NCI-H2196 treated with DMSO at 0.1 percent for 48 hours (cell line): ENCODE results near the gene IZUMO4.

Experiments
- DNase-seq: peaks from one replicate; lab custom pipeline; 2025; ENCODE audit not compliant: unreplicated experiment; lab: John Stamatoyannopoulos, UW

The IZUMO4 gene

DNA sequence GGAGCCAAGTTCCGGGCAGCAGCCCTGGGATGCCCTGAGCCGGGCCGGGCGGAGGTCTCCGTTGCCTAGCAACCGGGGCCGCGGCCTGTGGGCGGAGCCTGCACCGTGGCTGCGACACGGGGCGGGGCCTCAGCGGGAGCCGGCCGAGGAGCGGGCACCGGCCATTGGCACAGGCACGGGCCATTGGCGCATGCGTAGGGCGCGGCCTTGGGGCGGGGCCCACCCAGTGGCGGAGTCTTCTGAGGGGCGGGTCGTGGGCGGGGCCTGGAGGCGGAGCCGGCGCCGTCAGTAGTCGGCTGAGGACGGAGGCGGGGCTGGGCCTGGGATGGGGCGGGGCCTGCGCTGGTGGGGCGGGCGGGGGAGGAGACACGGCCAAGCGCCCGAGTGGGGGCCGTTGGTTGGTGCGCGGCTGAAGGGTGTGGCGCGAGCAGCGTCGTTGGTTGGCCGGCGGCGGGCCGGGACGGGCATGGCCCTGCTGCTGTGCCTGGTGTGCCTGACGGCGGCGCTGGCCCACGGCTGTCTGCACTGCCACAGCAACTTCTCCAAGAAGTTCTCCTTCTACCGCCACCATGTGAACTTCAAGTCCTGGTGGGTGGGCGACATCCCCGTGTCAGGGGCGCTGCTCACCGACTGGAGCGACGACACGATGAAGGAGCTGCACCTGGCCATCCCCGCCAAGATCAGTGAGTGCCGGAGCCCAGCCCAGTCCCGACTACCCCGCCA, at the start of gene IZUMO4:
Gene IZUMO4, plus strand, starts transcription at position 436 of the 723 bp plus-strand sequence. Its CDS starts 31 bp downstream, at position 467.
- DNase-seq: peak; percentile 98

DNA sequence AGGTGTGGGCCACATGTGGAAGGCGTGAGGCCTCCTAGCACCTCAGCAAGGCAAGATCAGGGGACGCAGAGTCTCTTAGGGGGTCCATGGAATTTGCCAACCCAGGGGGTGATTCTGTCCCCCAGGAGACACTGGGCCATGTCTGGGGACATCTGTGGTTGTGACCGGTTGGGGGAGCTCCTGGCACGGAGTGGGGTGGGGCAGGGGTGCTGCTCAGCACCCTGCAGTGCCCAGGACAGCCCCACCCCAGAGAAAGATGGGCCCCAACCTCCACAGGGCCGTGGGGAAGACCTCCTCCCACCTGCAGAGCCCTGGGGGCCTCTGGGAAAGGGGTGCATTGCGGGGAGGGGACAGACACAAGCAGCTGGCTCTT, 49.7 kb upstream of the IZUMO4 start:
- DNase-seq: no peak

DNA sequence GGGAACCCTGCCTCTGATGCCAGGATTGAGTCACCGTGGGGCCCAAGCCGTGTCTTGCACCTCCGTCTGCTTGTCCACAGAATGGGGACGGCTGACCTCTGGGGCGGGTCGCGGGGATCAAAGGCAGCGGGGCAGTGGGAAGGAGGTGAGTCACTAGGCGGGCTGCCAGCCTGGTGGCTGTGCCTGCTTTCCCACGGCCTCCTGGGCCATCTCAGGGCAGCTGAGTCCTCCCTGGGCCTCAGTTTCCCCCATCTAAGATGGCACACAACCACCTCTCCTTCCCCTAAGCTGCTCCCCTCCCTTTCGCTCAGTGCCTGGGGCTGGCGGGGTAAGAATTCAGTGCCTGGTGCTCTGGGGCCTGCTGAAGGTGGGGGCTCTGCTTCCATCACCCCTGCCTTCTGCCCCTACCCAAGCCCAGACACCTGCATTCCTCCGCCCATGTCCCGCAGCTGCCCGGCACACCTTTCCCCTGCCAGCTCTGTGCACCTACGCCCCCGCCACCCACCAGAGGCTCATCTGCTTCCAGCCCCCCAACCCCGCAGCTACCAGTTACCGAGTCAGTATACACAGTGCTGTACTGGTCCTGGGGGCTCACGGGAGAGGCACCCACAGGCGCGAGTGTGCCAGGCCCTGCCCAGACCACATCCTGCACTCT, 49.1 kb upstream of the IZUMO4 start:
- no peak for DNase-seq

DNA sequence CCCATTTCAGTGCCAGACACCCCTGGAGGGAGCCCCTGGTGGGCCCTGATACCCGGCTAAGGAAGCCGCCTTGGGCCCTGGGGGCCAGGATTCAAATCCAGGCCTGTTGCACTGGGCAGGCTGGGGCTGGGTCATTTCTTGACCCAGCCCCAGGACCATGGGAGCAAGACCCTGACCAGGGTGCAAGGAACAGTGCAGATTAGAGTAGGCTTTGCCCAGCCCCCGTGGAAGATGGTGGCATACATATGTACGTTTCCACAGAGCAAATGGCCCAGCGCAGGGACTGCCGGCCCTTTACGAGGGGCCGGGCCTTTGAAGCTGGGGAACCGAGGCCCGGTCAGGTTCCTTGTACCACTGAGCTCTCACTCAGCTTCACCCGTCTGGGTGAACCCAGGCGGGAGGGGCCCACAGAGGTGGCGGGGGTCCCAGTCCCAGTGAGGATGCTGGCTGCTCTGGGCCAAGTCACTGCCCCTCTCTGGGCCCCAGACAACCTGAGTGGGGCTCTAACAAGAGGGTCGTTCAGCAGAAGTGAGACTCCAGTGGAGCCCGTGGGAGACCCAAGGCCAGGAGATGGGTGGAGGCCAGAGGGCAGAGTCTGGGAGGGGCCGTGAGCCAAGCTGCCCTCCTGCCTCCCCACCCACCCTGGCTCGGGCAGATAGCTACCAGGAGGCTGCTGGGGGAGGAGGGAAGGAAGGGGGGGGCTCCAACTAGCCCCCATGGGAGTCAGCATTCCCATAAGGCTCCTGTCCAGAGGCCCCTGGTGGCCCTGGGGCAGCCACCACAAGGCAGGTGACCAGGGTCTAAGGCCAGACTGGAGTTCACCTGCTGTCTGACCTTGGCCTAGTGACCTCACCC, 48.4 kb upstream of the IZUMO4 start:
- DNase-seq: no peak

- no peak for DNase-seq
Observed at GRCh38 chr19:2048959-2049740, 47.6 kb upstream of the IZUMO4 start.

- DNase-seq: peak; percentile 83
Observed at GRCh38 chr19:2049741-2050348, 46.9 kb upstream of the IZUMO4 start.

GRCh38 chr19:2050349-2050990, 46.2 kb upstream of the IZUMO4 start:
- no peak for DNase-seq

DNA sequence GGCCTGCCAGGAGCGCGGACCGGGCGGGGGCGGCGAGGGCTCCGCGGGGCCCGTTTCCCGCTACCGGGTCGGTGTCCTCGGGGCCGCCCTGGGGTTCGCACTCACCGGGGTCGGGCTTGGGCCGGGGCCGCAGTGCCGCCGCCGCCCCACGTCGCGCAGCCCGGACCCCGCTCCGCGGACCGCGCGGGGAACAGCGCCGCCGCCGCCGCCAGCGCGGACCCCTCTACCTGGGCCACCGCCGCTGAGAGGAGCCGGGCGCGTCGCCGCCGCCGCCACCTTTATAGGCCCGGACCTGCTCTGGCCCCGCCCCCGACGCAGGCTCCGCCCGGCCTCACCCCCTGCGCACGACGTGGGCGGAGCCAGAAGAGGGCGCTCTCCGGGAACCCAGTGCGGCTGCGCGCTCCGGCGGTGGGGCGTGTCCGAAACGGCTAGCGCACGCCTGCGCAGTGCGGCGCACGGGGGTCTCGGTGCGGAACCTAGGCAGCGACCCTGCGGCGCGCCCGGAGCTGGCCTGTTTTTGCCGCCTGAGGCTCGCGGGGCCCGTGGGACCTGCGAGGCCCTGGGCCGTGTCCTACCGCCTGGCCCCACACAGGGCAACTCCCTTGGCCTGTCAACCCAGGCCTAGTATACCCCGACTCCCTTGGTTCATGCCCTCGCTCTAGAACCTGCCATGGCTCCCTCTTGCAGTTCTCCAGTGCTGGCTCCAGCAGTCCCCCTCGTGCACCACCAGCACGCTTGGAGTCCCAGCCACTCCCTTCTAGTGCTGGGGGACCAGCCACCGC, 45.5 kb upstream of the IZUMO4 start, which contains the start of gene MKNK2:
Gene MKNK2, minus strand, starts transcription at position 254 of the 782 bp plus-strand sequence. CDS start 393 bp downstream, outside the sequence.
- peak; percentile 62 for DNase-seq

DNA sequence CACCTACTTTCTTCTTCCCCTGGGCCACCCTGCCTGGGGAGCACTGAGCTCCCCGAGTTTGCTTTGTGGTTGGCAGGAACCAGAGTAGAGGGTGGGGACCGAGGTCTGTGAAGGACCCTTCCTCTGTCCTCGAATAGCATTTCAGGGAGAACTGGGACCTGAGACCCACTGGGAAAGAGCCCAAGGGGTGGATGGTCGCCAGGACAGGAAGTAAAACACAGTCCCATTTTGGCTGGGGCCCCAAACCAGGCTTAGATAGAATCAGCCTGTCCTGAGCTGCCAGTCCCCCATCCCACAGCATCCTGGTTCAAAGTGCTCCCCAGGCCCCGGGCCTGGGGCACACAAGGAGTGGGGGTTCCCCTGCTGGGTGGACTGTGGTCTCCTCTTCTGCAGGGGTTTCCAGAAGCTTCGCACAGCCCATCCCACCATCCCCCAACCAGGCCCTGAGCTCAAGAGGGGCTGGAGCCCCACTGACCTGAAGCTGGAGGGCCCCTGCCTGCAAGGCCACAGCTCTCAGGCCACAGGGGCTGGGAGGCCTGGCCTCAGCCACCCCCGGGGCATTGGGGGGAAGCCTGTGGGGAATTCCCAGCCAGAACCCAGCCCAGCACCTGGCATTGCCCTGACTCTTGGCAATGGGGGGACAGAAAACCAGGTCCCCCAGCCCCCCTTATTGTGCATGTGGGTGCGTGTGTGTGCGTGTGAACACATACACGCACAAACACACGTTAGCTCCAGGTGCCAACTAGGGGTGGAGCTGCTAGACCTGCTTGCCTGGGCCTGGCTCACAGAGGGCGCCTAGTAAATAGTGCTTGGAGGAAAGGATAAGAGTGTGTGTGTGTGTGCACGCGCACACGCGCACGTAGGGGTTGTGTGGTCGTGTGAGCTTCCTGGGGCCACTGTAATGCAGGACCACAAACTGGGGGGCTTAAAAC, 44.7 kb upstream of the IZUMO4 start:
- DNase-seq: peak; percentile 62

- peak; percentile 58 for DNase-seq
Observed at GRCh38 chr19:2053601-2054389, 42.9 kb upstream of the IZUMO4 start.

DNA sequence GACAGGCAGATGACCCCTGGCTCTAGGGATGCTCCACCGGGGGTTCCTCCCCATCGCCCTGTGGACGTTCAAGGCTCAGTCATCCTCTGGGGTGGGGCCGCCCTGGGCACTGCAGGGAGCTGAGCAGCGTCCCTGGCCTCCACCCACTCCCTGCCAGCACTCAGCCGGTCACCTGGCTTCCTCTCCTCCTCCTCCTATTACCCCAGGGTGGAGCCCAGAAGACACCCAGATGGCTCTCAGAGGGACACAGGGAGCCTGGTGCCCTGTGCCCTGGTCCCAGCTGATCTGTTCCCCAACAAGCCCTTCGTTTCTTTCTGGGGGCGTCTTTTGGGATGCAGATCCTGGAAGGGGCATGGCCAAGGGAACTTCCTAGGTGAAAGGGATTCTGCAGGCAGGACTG, 42.0 kb upstream of the IZUMO4 start:
- no peak for DNase-seq

GRCh38 chr19:2055931-2056836, 40.5 kb upstream of the IZUMO4 start:
- DNase-seq: no peak

DNA sequence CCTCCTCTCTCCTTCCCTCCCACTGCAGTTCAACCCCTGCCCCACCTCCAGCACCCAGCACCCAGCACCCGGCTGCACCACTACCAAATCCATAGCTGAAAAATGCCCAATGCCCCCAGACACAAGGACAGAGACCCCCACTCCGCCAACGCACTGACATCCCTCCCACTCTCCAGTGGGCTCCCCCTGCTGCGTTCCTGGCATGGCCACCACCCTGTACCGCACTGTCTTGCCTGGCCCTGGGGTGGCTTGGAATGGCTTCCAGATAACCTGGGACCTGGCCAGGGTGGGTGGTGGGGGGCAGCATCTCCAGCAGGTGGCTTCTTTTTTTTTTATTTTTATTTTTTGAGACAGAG, 39.9 kb upstream of the IZUMO4 start:
- DNase-seq: no peak

GRCh38 chr19:2057484-2058469, 38.9 kb upstream of the IZUMO4 start:
- DNase-seq: no peak
